Renal cortex interstitium (tissue), 15 donors: Measurements from ENCODE around the gene TBC1D22A. TPM values are rescaled to one million over a fixed set of nuclear protein-coding genes. Genes with fewer than 3 reads are reported as not detected.
A peak's percentile ranks its signal among the peaks of the same experiment; 100 is the strongest.

ENCODE experiments used
- DNase-seq, 11 donors: peaks; one replicate each; pipeline ENCODE4 v3.0.0-alpha.2; 2013; ENCODE audit warnings: low read depth in 9 of 11, low spot score in 4 of 11; ENCODE audit errors: extremely low read depth in 1 of 11
- long read RNA-seq, 16 experiments: transcript quantifications; one replicate each; lab custom pipeline, GENCODE V29; 2026
- polyA plus RNA-seq, 3 donors: library from polyadenylated mRNA; unstranded; fragments of 120-200 nt; gene quantifications; one replicate each; pipeline ENCODE4 v1.2.1, GENCODE V29; 2013; ENCODE audit not compliant: insufficient read length in 3 of 3

TBC1D22A gene, protein sequence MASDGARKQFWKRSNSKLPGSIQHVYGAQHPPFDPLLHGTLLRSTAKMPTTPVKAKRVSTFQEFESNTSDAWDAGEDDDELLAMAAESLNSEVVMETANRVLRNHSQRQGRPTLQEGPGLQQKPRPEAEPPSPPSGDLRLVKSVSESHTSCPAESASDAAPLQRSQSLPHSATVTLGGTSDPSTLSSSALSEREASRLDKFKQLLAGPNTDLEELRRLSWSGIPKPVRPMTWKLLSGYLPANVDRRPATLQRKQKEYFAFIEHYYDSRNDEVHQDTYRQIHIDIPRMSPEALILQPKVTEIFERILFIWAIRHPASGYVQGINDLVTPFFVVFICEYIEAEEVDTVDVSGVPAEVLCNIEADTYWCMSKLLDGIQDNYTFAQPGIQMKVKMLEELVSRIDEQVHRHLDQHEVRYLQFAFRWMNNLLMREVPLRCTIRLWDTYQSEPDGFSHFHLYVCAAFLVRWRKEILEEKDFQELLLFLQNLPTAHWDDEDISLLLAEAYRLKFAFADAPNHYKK
- 10 to 100 TPM; 16.1 to 19.0 (median 19.0) TPM for polyA plus RNA-seq
- long read RNA-seq, donor 1, partial matches to known transcripts = 0 of 1 reads
- long read RNA-seq, donor 1, other reads (novel, unspliced or antisense) = 0 of 1 reads
- long read RNA-seq, donor 2, partial matches to known transcripts = 0 of 1 reads
- long read RNA-seq, donor 2, other reads (novel, unspliced or antisense) = 0 of 1 reads
- long read RNA-seq, donor 3, transcript TBC1D22A-201 (13 exons, 3,787 nt) = major isoform, 5 of 13 reads
- long read RNA-seq, donor 3, partial matches to known transcripts = 8 of 13 reads
- long read RNA-seq, donor 3, other reads (novel, unspliced or antisense) = 0 of 13 reads
- long read RNA-seq, donor 4, partial matches to known transcripts = 0 of 3 reads
- long read RNA-seq, donor 4, other reads (novel, unspliced or antisense) = 0 of 3 reads
- long read RNA-seq, donor 5, transcript TBC1D22A-201 (13 exons, 3,787 nt) = major isoform, 7 of 12 reads
- long read RNA-seq, donor 5, partial matches to known transcripts = 5 of 12 reads
- long read RNA-seq, donor 5, other reads (novel, unspliced or antisense) = 0 of 12 reads
- long read RNA-seq, donor 6, partial matches to known transcripts = 12 of 14 reads
- long read RNA-seq, donor 6, other reads (novel, unspliced or antisense) = 0 of 14 reads
- long read RNA-seq, donor 7, partial matches to known transcripts = 0 of 2 reads
- long read RNA-seq, donor 7, other reads (novel, unspliced or antisense) = 0 of 2 reads
- long read RNA-seq, donor 8, partial matches to known transcripts = 5 of 9 reads
- long read RNA-seq, donor 8, other reads (novel, unspliced or antisense) = 0 of 9 reads
- long read RNA-seq, donor 9, partial matches to known transcripts = 0 of 3 reads
- long read RNA-seq, donor 9, other reads (novel, unspliced or antisense) = 0 of 3 reads
- long read RNA-seq, donor 10, partial matches to known transcripts = 0 of 1 reads
- long read RNA-seq, donor 10, other reads (novel, unspliced or antisense) = 0 of 1 reads
- long read RNA-seq, donor 11, transcript TBC1D22A-201 (13 exons, 3,787 nt) = major isoform, 5 of 5 reads
- long read RNA-seq, donor 11, partial matches to known transcripts = 0 of 5 reads
- long read RNA-seq, donor 11, other reads (novel, unspliced or antisense) = 0 of 5 reads
- long read RNA-seq, donor 12, partial matches to known transcripts = 0 of 1 reads
- long read RNA-seq, donor 12, other reads (novel, unspliced or antisense) = 0 of 1 reads
- long read RNA-seq, donor 13, partial matches to known transcripts = 12 of 14 reads
- long read RNA-seq, donor 13, other reads (novel, unspliced or antisense) = 0 of 14 reads
- long read RNA-seq, donor 14, partial matches to known transcripts = 0 of 3 reads
- long read RNA-seq, donor 14, other reads (novel, unspliced or antisense) = 0 of 3 reads
- long read RNA-seq, donor 15 = 0 reads
- long read RNA-seq, donor 16, transcript TBC1D22A-201 (13 exons, 3,787 nt) = major isoform, 14 of 59 reads
- long read RNA-seq, donor 16, partial matches to known transcripts = 44 of 59 reads
- long read RNA-seq, donor 16, other reads (novel, unspliced or antisense) = 0 of 59 reads

DNA sequence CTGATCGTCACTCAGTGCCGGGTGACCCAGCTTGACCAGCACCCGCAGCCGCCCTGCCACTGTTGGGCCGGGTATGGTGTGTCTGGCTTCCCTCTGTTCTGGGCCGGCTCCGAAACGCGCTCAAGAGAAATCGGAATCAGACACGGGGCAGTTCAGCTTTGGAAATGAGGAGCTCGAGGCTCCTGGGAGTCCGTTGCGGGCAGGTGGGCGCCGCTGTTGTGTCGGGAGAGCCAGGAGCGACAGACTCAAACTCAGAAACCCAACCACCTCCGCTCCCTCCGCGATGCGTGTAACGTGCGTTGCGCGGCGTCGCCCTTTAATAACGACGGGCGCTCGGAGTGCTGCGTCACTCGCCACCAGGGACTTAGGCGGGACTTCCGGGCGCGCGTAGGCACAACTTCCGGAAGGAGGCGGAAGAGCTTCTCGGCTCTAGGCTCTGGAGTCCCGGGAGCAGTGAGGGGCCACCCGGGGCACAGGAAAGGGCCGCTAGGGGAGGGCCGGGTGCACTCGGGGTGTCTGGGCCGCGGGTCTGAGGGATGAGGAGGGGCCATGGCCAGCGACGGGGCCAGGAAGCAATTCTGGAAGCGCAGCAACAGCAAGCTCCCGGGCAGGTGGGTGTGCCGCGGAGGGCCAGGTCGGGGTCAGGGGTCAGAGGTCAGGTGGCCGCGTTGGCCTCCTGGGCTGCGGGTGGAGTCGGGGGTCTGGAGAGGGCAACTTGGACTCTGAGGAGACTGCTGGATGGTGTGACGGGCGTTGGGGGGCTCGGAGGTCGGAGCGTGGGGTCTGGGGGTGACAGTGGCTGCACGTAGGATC is at the start of gene TBC1D22A:
TSS of gene TBC1D22A (plus strand) at position 413 of the 813 bp plus-strand sequence. CDS start at position 550, 137 bp downstream.
- DNase-seq = peak; percentile 77 to 93 (median 88)

DNA sequence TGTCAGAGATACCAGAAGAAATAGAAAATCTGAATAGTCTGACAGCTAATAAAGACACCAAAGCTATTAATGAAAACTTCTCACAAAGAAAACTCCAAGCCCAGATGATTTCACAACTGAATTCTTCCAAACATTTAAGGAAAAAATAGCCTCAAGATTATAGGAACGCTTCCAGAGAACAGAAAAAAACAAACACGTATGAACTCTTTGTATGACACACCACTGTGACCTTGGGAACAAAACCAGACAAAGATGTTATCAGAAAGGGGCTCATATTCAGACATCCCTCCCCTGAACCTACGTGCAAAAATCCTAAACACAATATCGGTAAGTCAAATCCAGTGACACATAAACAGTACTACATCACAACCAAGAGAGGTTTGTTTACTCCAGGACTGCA is 47.9 kb upstream of the TBC1D22A start:
- DNase-seq = no peak

DNA sequence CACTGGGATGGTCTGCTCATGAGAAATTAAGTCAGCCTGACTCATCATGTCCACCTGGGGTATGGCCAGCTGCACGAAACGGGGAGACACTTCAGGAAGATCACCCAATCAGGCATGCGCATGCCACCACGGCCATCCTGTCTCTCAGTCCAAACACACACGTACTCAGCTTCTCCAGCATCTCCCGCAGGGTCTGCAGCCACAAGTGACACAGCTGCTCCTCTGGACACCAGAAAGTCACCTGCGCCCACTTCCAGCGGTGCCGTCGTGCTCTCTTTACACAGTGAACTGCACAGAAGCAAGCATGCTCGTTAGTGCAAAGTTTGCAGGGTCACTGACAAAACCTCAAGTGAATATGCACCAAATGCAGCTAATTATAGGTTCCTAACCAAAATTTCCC is 42.5 kb upstream of the TBC1D22A start:
- DNase-seq = no peak

DNA sequence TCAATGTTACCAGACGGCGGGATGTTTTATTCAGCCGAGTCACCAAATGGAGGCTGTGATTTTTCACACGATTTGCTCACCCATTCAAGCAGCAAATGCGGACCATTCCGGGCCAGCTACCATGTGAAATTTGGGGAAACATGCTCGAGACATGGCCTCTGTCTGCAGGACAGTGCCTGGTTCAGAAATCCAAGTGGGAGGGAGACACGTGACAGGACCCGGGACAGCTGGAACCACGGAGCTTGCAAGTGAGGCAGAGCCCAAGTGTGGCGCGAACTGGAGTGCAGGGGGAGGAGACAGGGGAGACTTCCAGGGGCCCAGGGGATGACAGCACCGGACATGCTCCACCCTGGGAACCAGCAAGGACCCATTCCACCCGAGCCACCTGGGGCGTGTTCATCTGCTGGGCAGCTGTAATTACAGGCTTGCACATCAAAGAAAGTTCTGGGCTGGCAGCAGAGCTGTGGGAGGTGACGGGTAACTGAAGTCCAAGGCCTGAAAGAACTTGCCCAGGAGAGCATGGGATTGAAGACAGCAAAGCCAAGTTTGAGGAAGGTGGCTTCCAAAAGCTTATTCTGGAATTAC is 40.9 kb upstream of the TBC1D22A start:
- DNase-seq = no peak

DNA sequence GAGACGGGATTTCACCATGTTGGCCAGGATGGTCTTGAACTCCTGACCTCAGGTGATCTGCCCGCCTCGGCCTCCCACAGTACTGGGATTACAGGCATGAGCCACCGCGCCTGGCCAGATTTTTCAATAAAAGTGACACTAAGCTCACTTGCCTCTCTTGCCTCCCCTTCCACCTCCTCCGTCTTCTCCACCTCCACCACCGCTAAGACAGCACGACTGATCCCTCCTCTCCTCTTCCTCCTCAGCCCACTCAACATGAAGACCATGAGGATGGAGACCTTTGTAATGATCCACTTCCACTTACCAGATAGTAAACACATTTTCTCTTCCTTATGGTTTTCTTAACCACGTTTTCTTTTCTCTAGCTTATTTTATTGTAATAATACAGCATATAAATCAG is 38.6 kb upstream of the TBC1D22A start:
- DNase-seq = no peak

DNA sequence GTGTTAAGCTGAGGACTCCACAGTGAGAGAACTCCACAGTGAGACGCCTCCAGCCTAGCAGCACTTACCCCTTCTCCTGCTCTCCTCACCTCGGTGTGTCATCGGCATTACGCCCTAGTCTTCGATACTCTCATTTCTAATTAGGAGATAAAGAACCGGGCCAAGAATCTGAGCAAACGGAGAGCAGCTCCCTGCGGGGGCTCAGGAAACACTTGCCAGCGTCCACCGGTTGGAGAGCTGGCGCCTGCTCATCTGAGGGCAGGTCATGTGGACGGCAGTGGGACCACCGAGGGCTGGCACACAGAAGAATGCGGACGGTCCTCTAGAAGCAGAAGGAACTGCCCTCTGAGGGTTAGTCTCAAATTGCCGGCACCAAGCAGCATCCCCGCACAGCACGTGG is 37.4 kb upstream of the TBC1D22A start:
- no peak for DNase-seq

DNA sequence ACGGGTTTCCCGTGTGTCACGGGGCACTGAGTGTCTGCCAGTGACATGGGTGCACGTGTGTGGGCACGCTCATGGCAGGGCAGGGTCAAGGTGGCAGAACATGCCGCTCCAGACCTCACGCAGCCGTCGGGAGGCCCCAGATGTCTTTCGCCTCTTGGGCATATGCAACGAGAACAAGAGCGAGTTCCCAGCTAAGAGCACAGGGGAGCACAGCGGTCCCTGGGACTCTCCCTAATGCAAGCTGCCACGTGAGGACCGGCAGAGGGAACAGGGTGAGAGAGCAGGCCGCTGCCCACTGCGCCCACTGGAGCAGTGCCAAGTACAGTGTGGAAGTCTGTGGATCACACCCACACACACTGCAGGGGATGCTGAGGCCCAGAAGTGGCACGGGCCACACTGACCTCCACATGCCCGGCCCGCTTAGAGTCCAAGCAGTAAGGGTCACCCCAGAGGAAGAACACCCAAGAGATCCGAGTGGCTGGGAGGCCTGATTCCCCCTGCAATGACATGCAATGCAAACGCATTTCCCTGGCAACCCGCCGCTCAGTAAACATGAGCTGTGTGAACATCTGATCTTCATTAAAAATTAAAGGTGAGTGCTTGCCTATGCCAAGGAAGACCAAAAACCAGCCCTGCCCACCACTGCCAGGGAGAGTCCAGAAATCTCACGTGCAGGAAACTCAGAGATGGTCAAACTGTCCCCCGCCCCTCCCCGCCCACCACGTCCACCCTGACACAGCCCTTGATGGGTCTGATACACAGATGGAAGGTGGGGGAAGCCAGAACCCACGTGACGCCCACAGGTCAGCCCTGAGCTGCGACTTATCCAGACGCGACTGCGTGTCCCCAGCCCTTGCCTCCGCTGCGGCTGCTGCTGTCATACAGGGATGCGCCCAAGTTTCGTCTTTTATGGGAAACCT is 36.1 kb upstream of the TBC1D22A start:
- no peak for DNase-seq

DNA sequence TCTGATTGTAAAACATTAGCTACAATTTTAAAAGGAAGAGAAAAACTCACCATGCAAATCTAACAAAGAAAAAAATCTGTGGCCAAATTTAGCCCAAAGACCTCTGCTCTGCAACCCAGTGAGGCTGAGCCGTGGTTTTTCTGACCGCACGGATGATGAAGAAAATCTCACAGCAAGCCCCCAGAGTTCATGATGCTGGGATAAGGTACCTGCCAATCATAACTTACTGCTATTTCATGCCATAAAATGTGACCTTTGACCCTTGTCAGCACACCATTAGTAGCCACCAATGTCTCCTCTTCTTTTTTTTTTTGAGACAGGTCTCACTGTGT is 35.5 kb upstream of the TBC1D22A start:
- no peak for DNase-seq

DNA sequence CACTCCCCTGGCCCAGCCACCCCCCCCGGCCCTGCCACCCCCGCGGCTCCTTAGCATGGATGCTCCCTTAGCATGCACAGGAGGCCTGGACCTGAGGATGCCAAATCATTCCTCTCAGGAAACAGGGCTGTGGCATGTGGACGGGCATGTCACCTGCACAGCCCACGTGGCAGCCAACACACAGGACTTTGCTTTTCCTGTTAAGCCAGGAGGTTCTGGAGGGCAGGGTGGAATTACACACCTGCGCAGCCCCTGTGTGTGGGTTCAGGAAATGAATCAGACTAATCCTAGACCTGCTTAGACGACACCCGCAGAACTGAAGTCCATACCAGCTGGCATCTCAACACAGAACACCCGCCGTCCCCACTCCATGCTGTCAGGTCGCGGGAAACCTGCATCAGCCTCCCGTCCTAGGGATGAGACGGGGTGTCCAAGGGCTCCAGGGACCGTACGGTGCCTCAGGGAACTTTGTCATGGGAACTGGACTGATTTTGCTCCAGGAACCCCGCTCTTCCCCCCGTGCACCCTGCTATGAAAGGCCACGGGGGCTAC is 34.6 kb upstream of the TBC1D22A start:
- DNase-seq = no peak

DNA sequence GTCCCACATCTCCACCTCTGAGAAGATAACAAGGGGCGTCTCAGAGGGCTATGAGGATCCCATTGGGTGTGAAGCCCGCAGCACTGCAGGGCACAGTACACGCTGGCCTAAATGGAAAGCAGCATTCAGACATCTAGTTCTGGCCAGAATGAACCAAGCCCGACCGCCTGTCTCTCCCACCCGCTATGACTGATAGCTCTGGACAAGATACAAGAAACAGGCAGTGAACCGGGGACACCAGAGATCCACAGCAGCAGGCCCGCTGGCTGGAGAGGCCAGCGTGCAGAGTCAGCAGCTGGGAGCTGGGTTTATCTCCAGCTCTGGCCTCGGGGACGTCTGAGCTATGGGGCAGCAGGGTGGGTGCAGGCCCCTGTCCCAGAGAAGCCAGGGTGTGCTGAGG is 34.0 kb upstream of the TBC1D22A start:
- DNase-seq = no peak

DNA sequence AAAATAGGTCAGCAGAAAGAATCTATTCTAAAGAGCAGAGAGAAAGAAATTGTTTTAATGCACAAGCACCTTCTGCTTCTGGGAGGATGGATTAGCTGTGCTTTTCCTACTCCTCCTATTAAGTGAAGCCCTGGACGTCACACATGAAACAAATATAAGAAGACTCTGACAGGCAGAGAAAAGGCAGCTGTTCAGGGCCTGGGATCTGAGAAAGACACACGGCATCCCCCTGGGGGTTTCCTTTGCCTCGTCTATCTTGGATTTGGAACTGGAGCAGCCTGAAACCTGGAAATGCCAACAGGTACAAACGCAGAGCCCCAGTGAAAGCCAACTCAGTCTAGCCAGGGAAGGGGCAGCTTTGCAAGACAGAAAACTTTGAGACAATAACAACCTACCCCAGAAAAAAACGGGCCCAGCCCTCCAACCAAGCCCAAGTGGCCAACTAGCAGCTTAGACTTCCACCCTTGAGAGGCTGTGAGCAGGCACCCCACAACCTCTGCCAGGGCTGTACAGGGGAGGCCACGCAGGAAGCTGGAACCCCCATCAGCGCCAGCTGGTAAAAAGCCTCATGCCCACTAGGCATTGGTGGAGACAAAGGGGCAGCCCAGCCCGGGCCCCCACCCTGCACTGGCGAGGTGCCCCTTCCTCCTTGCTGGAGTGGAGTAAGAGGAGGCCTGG is 31.7 kb upstream of the TBC1D22A start:
- peak in 2 of 11 donors; percentile 37 to 41 for DNase-seq

DNA sequence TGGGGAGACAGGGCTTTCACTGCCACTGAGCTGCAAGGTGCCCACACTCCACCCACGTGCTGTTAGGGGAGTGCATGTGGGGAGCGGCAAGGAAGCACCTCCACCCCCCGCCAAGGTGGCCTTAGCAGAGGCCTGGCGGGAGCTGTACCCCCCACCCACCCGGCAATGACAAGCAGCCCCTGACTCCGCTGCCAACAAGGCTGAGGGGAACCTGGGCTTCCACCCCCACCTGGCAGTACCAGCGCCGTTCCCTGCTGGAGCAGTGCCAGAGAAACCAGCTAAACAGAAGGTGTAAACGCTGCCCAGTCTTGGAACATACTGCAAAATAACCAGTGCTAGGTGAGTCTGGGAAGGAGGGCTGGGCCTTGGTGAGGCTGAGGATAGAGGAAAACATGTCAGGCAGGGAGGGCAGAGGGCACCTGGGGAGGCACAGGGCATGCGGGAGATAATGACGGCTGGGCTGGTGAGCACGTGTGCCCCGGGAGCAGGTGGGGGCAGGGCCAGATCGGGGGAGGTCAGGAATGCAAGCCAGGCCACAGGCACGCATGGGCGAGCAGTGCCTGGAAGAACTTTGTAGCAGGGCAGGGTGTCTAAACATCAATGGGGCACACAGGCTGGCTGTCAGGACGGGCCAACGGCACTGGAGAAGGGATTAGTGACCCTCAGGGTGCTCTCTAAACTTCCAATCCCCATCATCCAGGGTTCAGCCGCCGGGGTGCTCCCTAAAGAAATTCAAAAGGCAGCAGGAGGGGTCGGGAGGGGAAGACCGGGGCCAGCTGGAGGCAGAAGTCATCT is 31.0 kb upstream of the TBC1D22A start:
- DNase-seq = peak in 2 of 11 donors; percentile 52 to 58

DNA sequence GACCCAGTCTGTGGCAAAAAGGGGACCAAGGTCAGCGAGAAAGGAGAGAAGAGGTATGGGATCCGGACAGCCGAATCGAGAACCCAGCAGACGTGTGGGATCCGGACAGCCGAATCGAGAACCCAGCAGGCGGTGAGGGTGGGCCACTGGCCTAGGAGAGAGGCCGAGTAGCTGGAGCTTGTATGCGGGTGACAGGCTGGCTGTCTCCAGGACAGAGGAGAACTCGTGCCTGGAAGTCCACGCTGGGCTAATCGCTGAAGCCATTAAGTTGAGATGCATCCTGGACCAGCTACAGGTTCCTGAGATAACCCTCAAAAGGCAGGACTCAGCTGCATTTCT is 30.4 kb upstream of the TBC1D22A start:
- DNase-seq = no peak

DNA sequence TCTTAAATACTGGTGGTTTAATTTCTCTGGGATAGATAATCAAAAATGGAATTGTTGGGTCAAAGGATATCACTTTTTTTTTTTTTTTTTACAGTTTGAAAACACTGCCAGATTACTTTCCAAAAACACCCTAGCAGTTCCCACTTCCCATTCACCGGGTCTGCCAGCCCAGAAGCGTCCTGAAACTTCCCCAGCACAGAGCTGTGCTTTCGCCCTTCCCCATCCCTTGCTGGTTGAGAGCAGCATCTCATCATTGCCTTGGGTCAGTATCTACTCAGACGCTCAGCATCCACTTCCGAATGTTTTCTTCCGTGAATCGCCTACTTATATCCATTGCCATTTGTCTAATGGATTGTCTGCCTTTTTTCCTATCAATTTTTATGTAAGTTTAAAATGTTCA is 29.9 kb upstream of the TBC1D22A start:
- no peak for DNase-seq
